NCI-H526 treated with DMSO at 0.1 percent for 48 hours (cell line): ENCODE measurements around the gene POLR2H.
"Not testable (repeated sequence)": the region's sequence is repeated elsewhere in the genome, so short reads cannot be mapped to it uniquely, and the experiment has no call there.

Experiments used
- DNase-seq: peaks from one replicate; lab custom pipeline; 2025; lab: John Stamatoyannopoulos, UW

The POLR2H gene

GRCh38 chr3:184335661-184336546 lies 25.6 kb upstream of the POLR2H start:
- peak; percentile 46 for DNase-seq

- DNase-seq, result no peak
These were observed 24.7 kb upstream of the POLR2H start for GRCh38 chr3:184336547-184337398.

GRCh38 chr3:184337399-184337714 lies 24.2 kb upstream of the POLR2H start, which contains the start of gene FAM131A:
Gene FAM131A, plus strand, starts transcription at chr3:184337600. Its CDS starts 31 bp downstream, at chr3:184337631.
- no peak for DNase-seq

GRCh38 chr3:184337981-184338380 lies 23.5 kb upstream of the POLR2H start:
- DNase-seq, result no peak

GRCh38 chr3:184338511-184338945 lies 23.0 kb upstream of the POLR2H start:
- DNase-seq, result peak; percentile 73

- DNase-seq, result peak; percentile 41
These were observed 22.5 kb upstream of the POLR2H start for GRCh38 chr3:184339001-184339400.

GRCh38 chr3:184339451-184340135 lies 21.9 kb upstream of the POLR2H start:
- DNase-seq, result not testable (repeated sequence)

- no peak for DNase-seq
These were observed 19.6 kb upstream of the POLR2H start for GRCh38 chr3:184341925-184342324.

- no peak for DNase-seq
These were observed 18.2 kb upstream of the POLR2H start for GRCh38 chr3:184343200-184343876.

- DNase-seq, result peak; percentile 35
These were observed 16.8 kb upstream of the POLR2H start for GRCh38 chr3:184344579-184345316.

GRCh38 chr3:184345317-184346144 lies 16.0 kb upstream of the POLR2H start:
- DNase-seq, result peak; percentile 42

- DNase-seq, result no peak
These were observed 14.9 kb upstream of the POLR2H start for GRCh38 chr3:184346480-184347190.

- DNase-seq, result no peak
These were observed 14.0 kb upstream of the POLR2H start for GRCh38 chr3:184347321-184348056.

GRCh38 chr3:184348057-184348382 lies 13.5 kb upstream of the POLR2H start:
- no peak for DNase-seq

- no peak for DNase-seq
These were observed 11.7 kb upstream of the POLR2H start for GRCh38 chr3:184349563-184350470.

- no peak for DNase-seq
These were observed 10.9 kb upstream of the POLR2H start for GRCh38 chr3:184350618-184351017.

- DNase-seq, result no peak
These were observed 9.9 kb upstream of the POLR2H start for GRCh38 chr3:184351511-184352148.
